Activated CD4-positive, CD25-positive, alpha-beta regulatory T cell (primary cell): ENCODE results near the gene SMCHD1.

Experiments used
- DNase-seq, 4 experiments: peaks; one replicate each; lab custom pipeline; 2025; lab: John Stamatoyannopoulos, UW

Gene SMCHD1

DNA sequence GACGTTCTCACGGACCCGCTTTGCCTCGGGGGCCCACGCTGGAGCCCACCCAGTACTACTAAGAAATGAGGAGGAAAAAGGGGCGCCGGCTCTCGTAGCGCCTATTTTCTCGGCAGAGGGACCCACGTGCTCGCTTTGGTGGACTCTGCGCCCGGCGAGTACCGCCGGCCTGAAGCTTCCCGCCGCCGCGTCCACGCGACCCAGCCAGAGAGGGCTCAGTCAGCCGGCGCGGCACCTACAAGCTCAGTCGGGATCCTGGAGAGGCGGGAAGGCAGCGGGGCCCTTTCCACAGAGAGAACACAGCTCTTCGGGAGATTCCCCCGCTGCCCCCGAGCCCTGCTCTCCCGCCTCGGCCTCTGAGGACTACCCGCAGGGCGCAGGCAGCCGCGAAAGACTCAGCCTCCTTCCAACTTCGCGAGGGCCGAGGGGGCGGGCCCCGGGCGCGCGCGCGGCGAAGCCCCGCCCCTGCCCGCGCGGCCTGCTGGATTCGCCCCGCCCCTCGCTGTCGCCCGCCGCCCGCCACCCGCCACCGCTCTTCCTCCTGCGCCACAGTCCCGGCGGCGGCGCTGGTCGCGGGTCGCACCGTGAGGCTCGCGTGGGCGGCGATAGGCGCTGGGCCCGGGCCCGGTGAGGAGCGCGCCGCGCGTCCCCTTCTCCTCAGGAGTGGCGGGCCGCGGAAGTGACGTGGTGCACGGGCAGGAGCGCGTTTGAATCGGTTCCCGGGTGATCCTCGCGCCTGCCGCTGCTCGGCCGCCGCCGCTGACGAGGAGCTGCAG lies at the start of gene SMCHD1:
TSS of gene SMCHD1 (plus strand) at position 549 of the 776 bp plus-strand sequence. CDS start 350 bp downstream, outside the sequence.
- DNase-seq, result peak; percentile 79 to 84 (median 82)

- DNase-seq, result no peak
Observed at GRCh38 chr18:2606335-2606734, 49.2 kb upstream of the SMCHD1 start.

GRCh38 chr18:2609604-2610003 lies 45.9 kb upstream of the SMCHD1 start:
- DNase-seq, result no peak

DNA sequence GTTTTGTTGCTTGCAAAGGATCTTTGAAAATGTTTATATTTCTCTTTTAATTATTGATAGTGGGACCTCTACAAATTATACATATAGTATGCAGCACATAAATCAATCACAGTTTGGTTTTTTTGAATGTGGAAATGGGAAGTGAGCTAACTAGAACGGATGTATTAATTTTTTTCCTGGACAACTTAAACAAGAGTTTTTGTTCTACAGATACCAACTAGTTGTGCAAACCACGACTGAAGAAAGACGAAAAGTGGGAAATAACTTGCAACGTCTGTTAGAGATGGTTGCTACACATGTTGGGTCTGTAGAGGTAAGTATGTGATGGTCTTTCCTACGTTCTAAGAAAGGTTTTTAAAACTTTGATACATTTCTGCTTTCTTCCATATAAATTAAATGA lies 45.0 kb upstream of the SMCHD1 start:
- DNase-seq, result no peak

DNA sequence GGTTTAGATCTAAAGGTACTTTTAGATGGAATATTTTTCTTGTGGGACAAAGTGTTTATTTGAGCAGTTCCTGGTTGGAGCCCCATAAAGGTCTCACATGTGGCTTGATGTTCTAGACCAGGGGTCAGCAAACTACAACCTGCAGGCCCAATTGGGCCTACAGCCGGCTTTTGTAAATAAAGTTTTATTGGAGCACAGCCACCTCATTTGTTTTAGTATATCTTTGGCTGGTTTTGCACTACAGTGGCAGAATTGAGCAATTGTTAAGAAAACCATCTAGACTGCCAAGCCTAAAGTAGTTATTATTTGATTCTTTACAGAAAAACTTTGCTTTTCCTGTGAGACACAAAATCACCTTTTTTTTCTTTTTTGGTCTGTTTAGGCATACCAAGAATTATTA lies 42.5 kb upstream of the SMCHD1 start:
- DNase-seq, result no peak

- DNase-seq, result no peak
Observed at GRCh38 chr18:2617401-2617998, 38.0 kb upstream of the SMCHD1 start.

GRCh38 chr18:2618009-2618408 lies 37.5 kb upstream of the SMCHD1 start:
- no peak for DNase-seq

- no peak for DNase-seq
Observed at GRCh38 chr18:2625217-2625616, 30.3 kb upstream of the SMCHD1 start.

GRCh38 chr18:2627821-2628276 lies 27.7 kb upstream of the SMCHD1 start:
- no peak for DNase-seq

- no peak for DNase-seq
Observed at GRCh38 chr18:2629003-2629402, 26.5 kb upstream of the SMCHD1 start.

DNA sequence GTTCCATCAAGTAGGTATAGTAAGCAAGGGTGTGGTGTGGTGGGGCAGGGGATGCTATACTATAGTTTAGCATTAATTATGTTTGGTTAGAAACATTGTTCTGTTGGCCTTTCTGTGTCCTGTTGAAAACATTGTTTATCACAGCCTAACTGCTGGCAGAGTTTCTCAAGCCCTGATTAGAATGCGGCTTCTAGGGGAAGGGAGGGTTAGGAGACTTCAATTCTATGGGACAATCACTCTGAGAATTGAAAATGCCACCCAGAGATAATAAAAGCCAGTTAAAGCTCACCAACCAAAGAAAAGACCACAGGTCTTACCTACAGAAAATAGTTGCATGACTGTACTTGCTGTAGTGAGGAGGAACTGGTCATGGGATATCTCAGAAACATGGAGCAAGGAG lies 19.9 kb upstream of the SMCHD1 start:
- no peak for DNase-seq

GRCh38 chr18:2636126-2636631 lies 19.3 kb upstream of the SMCHD1 start:
- DNase-seq, result no peak

DNA sequence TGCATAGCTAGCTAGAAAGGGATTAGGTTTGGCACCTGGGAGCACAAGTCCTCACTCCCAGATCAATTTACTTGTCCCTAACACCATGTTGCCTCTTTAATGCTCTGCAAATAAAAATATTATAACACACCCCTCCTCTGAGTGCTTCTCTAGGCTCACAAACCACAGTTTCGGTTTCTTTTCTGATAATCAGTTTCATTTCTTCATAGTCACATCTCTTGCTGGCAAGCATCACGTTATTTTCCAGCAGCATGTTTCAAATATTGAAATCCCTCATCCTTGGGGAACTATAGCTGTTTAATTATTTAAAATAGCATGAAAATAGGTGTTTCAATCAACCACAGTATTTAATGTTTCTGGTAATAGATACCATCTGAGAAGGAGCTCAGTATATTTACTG lies 13.9 kb upstream of the SMCHD1 start:
- DNase-seq, result no peak

DNA sequence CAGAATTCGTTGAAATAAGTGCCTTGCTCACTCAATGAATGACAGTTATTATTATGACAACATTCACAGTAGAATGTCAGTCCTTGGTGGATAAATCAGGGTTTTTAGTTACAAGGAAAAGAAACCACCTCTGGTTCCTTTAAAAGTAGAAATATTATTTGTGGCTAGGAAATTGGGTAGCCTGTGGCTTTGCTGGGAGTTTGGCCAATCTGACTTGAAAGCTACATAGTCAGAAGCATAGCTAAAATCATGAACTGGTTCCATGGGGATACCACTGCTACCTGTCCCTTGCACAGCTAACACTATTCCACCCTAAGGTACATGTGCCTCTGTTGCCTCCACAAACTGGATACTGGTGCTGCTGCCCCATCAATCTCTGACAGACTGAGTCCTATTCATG lies 12.8 kb upstream of the SMCHD1 start:
- no peak for DNase-seq

DNA sequence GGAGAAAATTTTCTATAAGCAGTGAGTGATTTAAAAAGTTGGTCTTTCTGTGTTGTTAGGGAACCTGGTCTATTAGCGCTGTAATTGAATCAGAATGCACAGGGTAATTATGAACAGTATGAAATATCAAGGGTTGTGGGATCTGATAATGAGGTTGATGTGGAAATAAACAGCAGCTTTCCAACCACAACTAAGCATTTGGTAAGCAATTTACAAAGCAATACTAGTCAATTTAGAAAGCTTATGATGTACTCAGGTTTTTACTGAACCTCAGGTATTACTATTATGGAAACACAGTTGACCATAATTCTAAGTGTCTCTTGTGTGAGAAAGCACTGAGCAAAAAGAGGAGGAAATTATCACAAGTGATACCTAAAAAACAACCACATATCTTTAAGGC lies 11.0 kb upstream of the SMCHD1 start:
- no peak for DNase-seq

GRCh38 chr18:2651981-2652380 lies 3.5 kb upstream of the SMCHD1 start:
- no peak for DNase-seq

DNA sequence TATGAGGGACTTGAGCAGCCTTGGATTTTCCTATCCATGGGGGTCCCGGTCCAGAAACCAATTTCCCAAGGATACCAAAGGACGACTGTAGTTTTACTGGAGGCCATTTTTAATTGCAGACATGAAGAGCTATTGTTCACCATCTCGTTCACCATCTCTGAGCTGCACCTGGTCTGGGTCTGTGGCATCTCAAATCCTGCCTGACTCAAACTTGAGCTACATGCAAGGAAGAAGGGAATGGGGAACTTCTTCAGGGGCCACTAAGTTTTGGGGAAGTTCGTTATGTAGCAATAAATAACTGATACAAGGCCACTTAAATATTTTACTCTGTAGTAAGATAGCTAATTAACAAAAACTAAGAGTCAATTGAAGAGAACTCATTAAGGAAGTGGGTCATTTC lies 2.1 kb upstream of the SMCHD1 start:
- DNase-seq, result no peak

GRCh38 chr18:2654169-2654927 lies 1.2 kb upstream of the SMCHD1 start:
- DNase-seq, result no peak

DNA sequence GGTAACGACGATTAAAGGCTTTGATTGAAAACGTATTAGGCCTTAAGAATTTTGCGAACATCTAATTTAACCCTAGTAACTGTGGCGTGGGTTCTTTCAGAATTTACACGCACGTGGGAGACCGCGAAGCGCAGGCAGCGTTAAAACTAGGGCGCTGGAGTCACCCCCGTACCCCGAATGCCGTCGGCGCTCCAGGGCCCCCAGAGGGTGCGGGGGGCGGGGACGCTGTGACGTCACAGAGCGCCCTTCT lies 673 bp upstream of the SMCHD1 start:
- DNase-seq, result peak in 1 of 4 experiments; percentile 66

DNA sequence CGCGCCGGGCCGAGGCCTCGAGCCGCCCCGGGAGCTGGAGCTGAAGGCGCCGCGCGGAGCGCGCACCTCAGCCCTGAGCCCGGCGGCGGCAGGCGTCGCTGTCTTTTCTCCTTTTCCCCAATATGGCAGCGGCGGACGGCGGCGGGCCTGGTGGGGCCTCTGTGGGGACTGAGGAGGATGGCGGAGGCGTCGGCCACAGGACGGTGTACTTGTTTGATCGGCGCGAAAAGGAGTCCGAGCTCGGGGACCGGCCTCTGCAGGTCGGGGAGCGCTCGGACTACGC lies 369 bp downstream of the SMCHD1 start:
- peak; percentile 48 to 67 (median 62) for DNase-seq

GRCh38 chr18:2656237-2656980 lies 883 bp downstream of the SMCHD1 start:
- peak in 3 of 4 experiments; percentile 8 to 37 (median 14) for DNase-seq

GRCh38 chr18:2656981-2657512 lies 1.5 kb downstream of the SMCHD1 start:
- DNase-seq, result no peak
